ENCODE data around the gene GRIFIN. TPM values are rescaled to one million over a fixed set of nuclear protein-coding genes. Genes with fewer than 3 reads are reported as not detected.

Gene GRIFIN
- total RNA-seq, 2 experiments from 2014 or later, result not detected

GRCh38 chr7:2497065-2497464, 20.9 kb upstream of the GRIFIN start:
- intact Hi-C loops (cut with micrococcal nuclease), result no loop called here
- POLR2A ChIA-PET, result interaction anchor here (0.6 kb wide), 1 partner anchor 119 kb away, joined by 3 read pairs; no protein-coding TSS in a partner anchor
- no peak for ATAC-seq
- no peak overlapping the region for H3K4me3 Mint-ChIP-seq
- no peaks in the 10 kb centered on the region for H3K4me1 Mint-ChIP-seq (ENCODE audit: low read depth)
- CTCF ChIA-PET, result no interaction called here
- peaks cover 5% of the 10 kb centered on the region for H3K27me3 Mint-ChIP-seq
- no peak overlapping the region for H3K27ac Mint-ChIP-seq
- peaks cover under 1% of the 10 kb centered on the region for H3K9me3 Mint-ChIP-seq
- TF ChIP-seq, protein P1, sequence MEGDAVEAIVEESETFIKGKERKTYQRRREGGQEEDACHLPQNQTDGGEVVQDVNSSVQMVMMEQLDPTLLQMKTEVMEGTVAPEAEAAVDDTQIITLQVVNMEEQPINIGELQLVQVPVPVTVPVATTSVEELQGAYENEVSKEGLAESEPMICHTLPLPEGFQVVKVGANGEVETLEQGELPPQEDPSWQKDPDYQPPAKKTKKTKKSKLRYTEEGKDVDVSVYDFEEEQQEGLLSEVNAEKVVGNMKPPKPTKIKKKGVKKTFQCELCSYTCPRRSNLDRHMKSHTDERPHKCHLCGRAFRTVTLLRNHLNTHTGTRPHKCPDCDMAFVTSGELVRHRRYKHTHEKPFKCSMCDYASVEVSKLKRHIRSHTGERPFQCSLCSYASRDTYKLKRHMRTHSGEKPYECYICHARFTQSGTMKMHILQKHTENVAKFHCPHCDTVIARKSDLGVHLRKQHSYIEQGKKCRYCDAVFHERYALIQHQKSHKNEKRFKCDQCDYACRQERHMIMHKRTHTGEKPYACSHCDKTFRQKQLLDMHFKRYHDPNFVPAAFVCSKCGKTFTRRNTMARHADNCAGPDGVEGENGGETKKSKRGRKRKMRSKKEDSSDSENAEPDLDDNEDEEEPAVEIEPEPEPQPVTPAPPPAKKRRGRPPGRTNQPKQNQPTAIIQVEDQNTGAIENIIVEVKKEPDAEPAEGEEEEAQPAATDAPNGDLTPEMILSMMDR (IDR thresholded peaks at IDR 0.05), result no peak
- no peak for DNase-seq
- no peaks in the 10 kb centered on the region for H3K36me3 Mint-ChIP-seq (ENCODE audit: low read depth)

- Mint-ChIP-seq H3K36me3 (ENCODE audit: low read depth) (no peaks in the 10 kb centered on the region), H3K4me1 (ENCODE audit: low read depth) (no peaks in the 10 kb centered on the region), H3K27me3 (peaks cover 6% of the 10 kb centered on the region), H3K9me3 (peaks cover 2% of the 10 kb centered on the region), H3K27ac (no peak overlapping the region), H3K4me3 (no peak overlapping the region)
- ChIA-PET POLR2A (interaction anchor here (0.6 kb wide), 1 partner anchor 119 kb away, joined by 3 read pairs; no protein-coding TSS in a partner anchor), CTCF (no interaction called here)
- ATAC-seq, result no peak
- DNase-seq, result no peak
- TF ChIP-seq, protein P1 (IDR thresholded peaks at IDR 0.05), result no peak
- intact Hi-C loops (cut with micrococcal nuclease), result no loop called here
Measured at GRCh38 chr7:2496375-2496774, 20.2 kb upstream of the GRIFIN start.

DNA sequence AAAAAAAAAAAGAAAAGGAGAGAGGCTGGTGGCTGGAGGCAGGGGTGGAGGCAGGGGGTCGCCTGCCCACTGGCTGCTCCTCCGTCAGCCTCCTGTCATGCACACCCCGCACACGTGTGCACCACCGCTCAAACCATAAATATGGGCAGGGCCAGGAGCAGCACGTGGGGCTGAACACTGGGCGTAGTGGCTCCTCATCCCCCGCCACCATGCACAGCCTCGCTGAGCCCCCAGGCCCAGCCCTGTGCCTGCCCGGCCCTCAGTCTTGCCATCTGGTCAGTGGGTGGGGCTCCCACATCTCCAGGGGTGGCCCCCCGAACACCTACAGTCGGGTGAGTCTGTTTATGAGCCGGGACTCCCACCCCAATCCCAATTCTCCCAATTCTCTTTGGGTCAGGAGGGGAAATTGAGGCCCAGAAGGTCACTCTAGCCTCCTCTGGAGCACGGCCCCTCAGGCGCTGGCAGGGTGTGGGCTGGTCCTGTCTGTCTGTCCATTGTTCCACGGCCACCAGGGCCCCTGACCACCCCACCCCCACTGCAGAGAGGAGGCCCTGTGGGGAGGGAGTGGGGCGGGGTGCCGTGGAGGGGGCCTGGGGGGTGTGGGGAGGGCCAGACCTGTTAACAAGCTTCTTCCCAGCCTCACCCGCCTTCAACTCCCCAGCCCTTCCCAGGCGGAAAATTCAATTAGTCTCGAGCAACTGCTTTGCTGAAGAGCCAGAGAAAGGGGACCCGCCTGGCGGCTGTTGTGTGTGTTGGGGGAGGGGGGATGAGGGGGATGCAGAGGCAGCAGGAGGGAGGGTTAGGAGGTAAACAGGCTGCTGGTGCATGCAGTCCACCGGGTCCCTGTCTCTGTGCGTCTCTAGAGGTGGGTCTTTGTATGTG, 19.5 kb upstream of the GRIFIN start:
- TF ChIP-seq, protein P1 (IDR thresholded peaks at IDR 0.05), result no peak
- no peaks in the 10 kb centered on the region for H3K4me1 Mint-ChIP-seq (ENCODE audit: low read depth)
- DNase-seq, result no peak
- H3K27ac Mint-ChIP-seq, result no peak overlapping the region
- H3K36me3 Mint-ChIP-seq (ENCODE audit: low read depth), result no peaks in the 10 kb centered on the region
- H3K4me3 Mint-ChIP-seq, result no peak overlapping the region
- ChIA-PET CTCF (no interaction called here), POLR2A (no interaction called here)
- peaks cover 6% of the 10 kb centered on the region for H3K27me3 Mint-ChIP-seq
- intact Hi-C loops (cut with micrococcal nuclease), result no loop called here
- ATAC-seq, result no peak
- peaks cover 2% of the 10 kb centered on the region for H3K9me3 Mint-ChIP-seq

DNA sequence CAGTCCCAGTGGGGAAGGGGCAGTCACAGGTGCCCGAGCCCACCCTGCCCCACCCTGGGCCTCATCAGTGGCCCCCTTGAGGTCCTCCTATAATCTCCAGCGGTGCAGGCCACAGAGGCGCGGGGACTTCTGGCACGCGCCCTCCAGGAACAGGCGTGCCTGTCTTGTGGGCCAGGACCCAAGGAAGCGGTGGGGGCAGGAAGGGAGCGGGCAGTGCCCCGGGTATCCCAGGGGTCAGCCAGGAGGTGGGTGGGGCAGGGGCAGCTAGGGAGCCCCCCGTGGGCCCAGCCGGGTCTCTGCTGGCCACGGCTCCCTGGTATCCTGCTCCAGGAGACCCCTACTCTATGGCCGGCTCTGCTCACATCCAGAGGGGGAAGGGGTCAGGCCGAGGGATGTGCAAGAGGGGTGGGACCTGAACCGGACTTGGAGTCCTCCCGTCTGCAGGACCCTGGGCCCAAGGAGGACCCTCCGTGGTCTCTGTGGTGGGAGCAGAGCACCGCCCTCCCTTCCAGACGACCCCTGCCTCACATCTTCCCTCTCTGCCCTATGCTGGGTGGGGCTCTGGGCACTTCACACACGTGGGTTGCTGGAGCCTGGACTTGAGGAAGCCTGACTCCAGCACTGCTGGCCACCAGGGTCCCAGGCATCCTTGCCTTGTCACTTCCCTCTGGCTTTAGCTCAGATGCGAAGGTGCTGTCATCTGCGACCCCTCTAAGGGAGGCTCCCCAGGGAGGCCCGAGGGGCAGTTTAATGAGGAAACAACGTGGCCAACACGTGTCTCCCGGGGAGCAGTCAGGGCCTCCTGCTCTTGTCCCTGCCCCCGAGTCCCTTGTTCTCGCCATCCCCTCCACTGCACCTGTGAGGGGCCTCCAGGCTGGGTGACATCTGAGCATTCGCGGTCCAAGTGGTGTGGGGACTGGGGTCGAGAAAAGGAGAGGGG, 18.3 kb upstream of the GRIFIN start:
- Mint-ChIP-seq H3K27ac (no peak overlapping the region), H3K4me3 (no peak overlapping the region), H3K27me3 (peaks cover 6% of the 10 kb centered on the region), H3K9me3 (peaks cover 2% of the 10 kb centered on the region), H3K36me3 (ENCODE audit: low read depth) (no peaks in the 10 kb centered on the region), H3K4me1 (ENCODE audit: low read depth) (no peaks in the 10 kb centered on the region)
- intact Hi-C loops (cut with micrococcal nuclease), result no loop called here
- CTCF ChIA-PET, result no interaction called here
- no peak for ATAC-seq
- POLR2A ChIA-PET, result no interaction called here
- TF ChIP-seq, protein P1 (IDR thresholded peaks at IDR 0.05), result no peak
- no peak for DNase-seq

All from activated CD8-positive, alpha-beta T cell treated with anti-CD3 and anti-CD28 coated beads for 36 hours (primary cell).